Naive thymus-derived CD4-positive, alpha-beta T cell (primary cell): ENCODE data around the gene CNPPD1. TPM values are rescaled to one million over a fixed set of nuclear protein-coding genes. Genes with fewer than 3 reads are reported as not detected.

Experiments
- ATAC-seq: fragments of 150-1000 bp; cut with Tn5 transposase; 2 replicates; pipeline ENCODE4 v1.10.0; 2021; ENCODE audit warnings: mild to moderate bottlenecking, moderate library complexity
- CTCF ChIA-PET: fragments of 350-600 bp; sonication (Branson Sonifier 250); formaldehyde crosslinking; loops from one replicate; lab custom pipeline; 2021; ENCODE audit warnings: antibody characterized with exemption; lab: Charles Lee
- POLR2A ChIA-PET: fragments of 350-600 bp; sonication (Branson Sonifier 250); formaldehyde crosslinking; loops from one replicate; lab custom pipeline; 2021; ENCODE audit warnings: antibody characterized with exemption, inconsistent platforms; lab: Charles Lee
- DNase-seq, 9 donors: peaks; one replicate each; pipeline versions ENCODE4 v3.0.0 to v3.0.0-alpha.2; 2020 to 2022; ENCODE audit warnings: mixed read lengths in 1 of 9
- H3K27ac ChIP-seq: one replicate; pipeline ENCODE4 v1.7.0; 2013; ENCODE audit warnings: mild to moderate bottlenecking, low read depth, low read length, moderate library complexity
- H3K27me3 ChIP-seq, 2 donors: one replicate each; pipeline ENCODE4 v1.7.0; 2013; ENCODE audit warnings: low read length in 2 of 2, mild to moderate bottlenecking in 2 of 2, moderate library complexity in 2 of 2; ENCODE audit not compliant: control insufficient read depth in 2 of 2, insufficient read depth in 2 of 2
- H3K36me3 ChIP-seq, 3 experiments: 1 replicate in 2 of 3; 2 replicates in 1 of 3; pipeline ENCODE4 v1.7.0; 2013; ENCODE audit warnings: low read length in 3 of 3, mild to moderate bottlenecking in 3 of 3, moderate library complexity in 1 of 3; ENCODE audit not compliant: insufficient read depth in 3 of 3, control insufficient read depth in 2 of 3
- H3K4me1 ChIP-seq, 2 donors: one replicate each; pipeline ENCODE4 v1.7.0; 2013; ENCODE audit warnings: low read length in 2 of 2, mild to moderate bottlenecking in 2 of 2, moderate library complexity in 1 of 2; ENCODE audit not compliant: control insufficient read depth in 2 of 2, insufficient read depth in 2 of 2
- H3K4me3 ChIP-seq: 2 replicates; pipeline ENCODE4 v1.7.0; 2013; ENCODE audit warnings: mild to moderate bottlenecking, low read length
- H3K9me3 ChIP-seq, 3 experiments: 1 replicate in 2 of 3; 2 replicates in 1 of 3; pipeline ENCODE4 v1.7.0; 2013; ENCODE audit warnings: low read length in 3 of 3; ENCODE audit not compliant: control insufficient read depth in 2 of 3
- H3K27ac Mint-ChIP-seq, 9 donors: one replicate each; pipeline ENCODE4 v1.8.0; 2020 to 2022; ENCODE audit warnings: mixed read lengths in 9 of 9, mild to moderate bottlenecking in 8 of 9, moderate library complexity in 5 of 9, inconsistent platforms in 2 of 9
- H3K27me3 Mint-ChIP-seq, 5 donors: one replicate each; pipeline ENCODE4 v1.8.0; 2021 to 2022; ENCODE audit warnings: mixed read lengths in 5 of 5, mild to moderate bottlenecking in 1 of 5
- H3K36me3 Mint-ChIP-seq, 5 donors: one replicate each; pipeline ENCODE4 v1.8.0; 2020 to 2022; ENCODE audit warnings: mixed read lengths in 5 of 5, mild to moderate bottlenecking in 3 of 5, inconsistent platforms in 1 of 5
- H3K4me1 Mint-ChIP-seq, 7 donors: one replicate each; pipeline ENCODE4 v1.8.0; 2020 to 2022; ENCODE audit warnings: mixed read lengths in 7 of 7, mild to moderate bottlenecking in 3 of 7, inconsistent platforms in 1 of 7
- H3K4me3 Mint-ChIP-seq, 10 donors: one replicate each; pipeline ENCODE4 v1.8.0; 2020 to 2022; ENCODE audit warnings: mild to moderate bottlenecking in 10 of 10, mixed read lengths in 10 of 10, moderate library complexity in 6 of 10, inconsistent platforms in 2 of 10
- H3K9me3 Mint-ChIP-seq, 11 donors: one replicate each; pipeline ENCODE4 v1.8.0; 2020 to 2022; ENCODE audit warnings: mixed read lengths in 11 of 11, mild to moderate bottlenecking in 4 of 11, inconsistent platforms in 1 of 11, moderate library complexity in 1 of 11
- intact Hi-C, 2 donors: fragments of 100-400 bp; cut with micrococcal nuclease; formaldehyde crosslinking; loops; one replicate each; pipeline ENCODE4 v1.15.1; 2023
- polyA plus RNA-seq, 2 donors: library from polyadenylated mRNA; unstranded; fragments of 300-500 nt; fragmentation: Illumina TruSeq; gene quantifications; one replicate each; pipeline ENCODE4 v1.2.3, GENCODE V29; 2021
- total RNA-seq, 6 experiments: library from RNA in 5 of 6; stranded (reverse) in 5 of 6; gene quantifications; 1 replicate in 5 of 6; 2 replicates in 1 of 6; pipeline ENCODE4 v1.2.3 and lab custom pipeline; 2021 to 2026

CNPPD1 gene
- total and polyA plus RNA-seq, 7 experiments from 2014 or later, result 48.2 to 77.6 (median 64.5) TPM

DNA sequence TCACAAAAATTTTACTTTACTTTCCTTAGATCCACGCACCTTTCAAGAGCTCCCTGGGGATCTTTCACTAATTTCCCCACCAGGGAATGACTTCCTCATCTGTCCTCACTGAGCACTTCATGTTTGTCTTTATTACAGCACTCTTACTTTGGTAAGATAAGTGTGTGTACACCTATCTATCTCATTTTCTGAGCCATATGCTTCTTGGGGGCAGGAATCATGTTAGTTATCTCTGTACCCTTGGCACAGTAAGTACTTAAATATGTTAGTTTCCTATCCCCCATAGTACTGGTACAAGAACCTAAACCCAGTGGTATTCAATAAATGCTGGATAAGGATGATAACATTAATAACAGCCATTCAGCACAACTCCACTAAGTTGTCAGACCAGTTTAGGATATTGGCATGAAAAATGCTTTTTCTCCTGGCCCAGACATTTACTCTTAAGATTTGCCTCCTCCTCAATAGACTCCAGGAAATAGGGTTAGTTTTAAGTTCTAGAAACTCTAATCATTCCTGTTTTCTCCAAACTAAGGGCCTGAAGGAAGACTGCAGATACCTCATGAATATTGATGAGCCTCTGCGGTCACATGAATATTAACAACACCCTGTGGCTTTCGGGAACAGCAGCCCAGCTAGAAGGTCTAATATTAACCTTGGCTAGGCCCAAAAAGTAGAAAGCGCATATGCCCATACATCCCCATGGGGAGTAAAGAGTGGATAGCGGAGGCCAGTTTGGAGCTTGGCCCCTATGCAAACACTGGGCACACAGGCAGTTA lies 54.3 kb downstream of the CNPPD1 start:
- intact Hi-C loops, result no loop called here
- no peaks in the 10 kb centered on the region for H3K27me3 Mint-ChIP-seq
- H3K4me1 ChIP-seq, result peaks cover 0 to 12% of the 10 kb centered on the region in 2 donors
- CTCF ChIA-PET, result interaction anchor here (0.5 to 1.5 kb wide), 7 partner anchors 53 to 595 kb away, joined by 3 to 5 read pairs (median 3); no protein-coding TSS in a partner anchor
- no peaks in the 10 kb centered on the region for H3K9me3 ChIP-seq
- no peak overlapping the region for H3K27ac ChIP-seq
- H3K4me3 Mint-ChIP-seq, result peak overlapping the region in 1 of 10 donors; percentile 27
- no peak overlapping the region for H3K27ac Mint-ChIP-seq
- ATAC-seq (no peak), DNase-seq (no peak)
- no peaks in the 10 kb centered on the region for H3K9me3 Mint-ChIP-seq
- peaks cover 10 to 36% (median 23%) of the 10 kb centered on the region in 7 donors for H3K4me1 Mint-ChIP-seq
- no peaks in the 10 kb centered on the region for H3K27me3 ChIP-seq
- H3K4me3 ChIP-seq, result no peak overlapping the region
- no peaks in the 10 kb centered on the region for H3K36me3 ChIP-seq
- POLR2A ChIA-PET, result interaction anchor here (0.6 kb wide), 1 partner anchor 99 kb away, joined by 3 read pairs; no protein-coding TSS in a partner anchor
- H3K36me3 Mint-ChIP-seq, result peaks cover 0 to 26% (median 2%) of the 10 kb centered on the region in 5 donors

Other genes starting within 250 kb of the CNPPD1 start
- not detected for gene CDK5R2, start 217.3 kb downstream of the CNPPD1 start, total RNA-seq
- not detected for gene CDK5R2, start 217.3 kb downstream of the CNPPD1 start, polyA plus RNA-seq
- not detected for gene FEV, start 191.7 kb downstream of the CNPPD1 start, total RNA-seq
- not detected for gene FEV, start 191.7 kb downstream of the CNPPD1 start, polyA plus RNA-seq
- not detected for gene CRYBA2, start 183.5 kb downstream of the CNPPD1 start, total RNA-seq
- not detected for gene CRYBA2, start 183.5 kb downstream of the CNPPD1 start, polyA plus RNA-seq
- not detected for gene CFAP65, start 135.4 kb downstream of the CNPPD1 start, total RNA-seq
- gene CFAP65, start 135.4 kb downstream of the CNPPD1 start, polyA plus RNA-seq, result not detected
- gene IHH, start 116.0 kb downstream of the CNPPD1 start, total RNA-seq, result under 1 TPM in 2 of 5 experiments, not detected in 3; 0.17 to 0.24 TPM
- gene IHH, start 116.0 kb downstream of the CNPPD1 start, polyA plus RNA-seq, result not detected
- 10 to 100 TPM; 11.4 to 24.0 (median 17.9) TPM for gene NHEJ1, start 16.1 kb downstream of the CNPPD1 start, total RNA-seq
- 10 to 100 TPM; 24.5 to 32.7 TPM for gene NHEJ1, start 16.1 kb downstream of the CNPPD1 start, polyA plus RNA-seq
- gene SLC23A3, start 6.9 kb downstream of the CNPPD1 start, total RNA-seq, result 1 to 10 TPM in 4 of 5 experiments, under 1 TPM in 1; 0.69 to 8.6 (median 3.0) TPM
- under 1 TPM in 1 of 2 donors, not detected in 1; 0.08 TPM for gene SLC23A3, start 6.9 kb downstream of the CNPPD1 start, polyA plus RNA-seq
- 100 to 1,000 TPM in 2 of 5 experiments, 10 to 100 TPM in 3; 70.2 to 124 (median 90.9) TPM for gene RETREG2, start 1.4 kb upstream of the CNPPD1 start, total RNA-seq
- 10 to 100 TPM; 58.5 to 62.4 TPM for gene RETREG2, start 1.4 kb upstream of the CNPPD1 start, polyA plus RNA-seq
- gene ZFAND2B, start 29.9 kb upstream of the CNPPD1 start, total RNA-seq, result 10 to 100 TPM; 50.1 to 79.5 (median 71.3) TPM
- 10 to 100 TPM; 72.4 to 90.7 TPM for gene ZFAND2B, start 29.9 kb upstream of the CNPPD1 start, polyA plus RNA-seq
- 10 to 100 TPM in 2 of 5 experiments, 1 to 10 TPM in 3; 4.1 to 30.2 (median 8.3) TPM for gene ABCB6, start 42.0 kb upstream of the CNPPD1 start, total RNA-seq
- gene ABCB6, start 42.0 kb upstream of the CNPPD1 start, polyA plus RNA-seq, result 1 to 10 TPM in 1 of 2 donors, under 1 TPM in 1; 0.66 to 3.2 TPM
- 10 to 100 TPM; 52.6 to 66.0 (median 60.9) TPM for gene ATG9A, start 52.7 kb upstream of the CNPPD1 start, total RNA-seq
- 10 to 100 TPM; 14.0 to 40.0 TPM for gene ATG9A, start 52.7 kb upstream of the CNPPD1 start, polyA plus RNA-seq
- 100 to 1,000 TPM; 117 to 287 (median 169) TPM for gene ANKZF1, start 52.9 kb upstream of the CNPPD1 start, total RNA-seq
- gene ANKZF1, start 52.9 kb upstream of the CNPPD1 start, polyA plus RNA-seq, result 10 to 100 TPM; 29.7 to 61.4 TPM
- gene GLB1L, start 68.5 kb upstream of the CNPPD1 start, total RNA-seq, result 1 to 10 TPM; 1.9 to 4.5 (median 2.7) TPM
- 1 to 10 TPM; 1.6 to 2.1 TPM for gene GLB1L, start 68.5 kb upstream of the CNPPD1 start, polyA plus RNA-seq
- gene STK16, start 68.6 kb upstream of the CNPPD1 start, total RNA-seq, result 10 to 100 TPM; 17.4 to 35.0 (median 21.8) TPM
- gene STK16, start 68.6 kb upstream of the CNPPD1 start, polyA plus RNA-seq, result 10 to 100 TPM; 18.8 to 24.4 TPM
- not detected for gene TUBA4B, start 76.3 kb upstream of the CNPPD1 start, total RNA-seq
- not detected for gene TUBA4B, start 76.3 kb upstream of the CNPPD1 start, polyA plus RNA-seq
- 100 to 1,000 TPM in 3 of 5 experiments, 10 to 100 TPM in 2; 82.9 to 260 (median 183) TPM for gene TUBA4A, start 77.0 kb upstream of the CNPPD1 start, total RNA-seq
- gene TUBA4A, start 77.0 kb upstream of the CNPPD1 start, polyA plus RNA-seq, result 100 to 1,000 TPM; 145 to 336 TPM
- gene DNAJB2, start 102.4 kb upstream of the CNPPD1 start, total RNA-seq, result 100 to 1,000 TPM in 4 of 5 experiments, 10 to 100 TPM in 1; 50.8 to 134 (median 113) TPM
- gene DNAJB2, start 102.4 kb upstream of the CNPPD1 start, polyA plus RNA-seq, result 1 to 10 TPM; 6.7 to 7.7 TPM
- gene PTPRN, start 132.5 kb upstream of the CNPPD1 start, total RNA-seq, result under 1 TPM in 1 of 5 experiments, not detected in 4; 0.48 TPM
- not detected for gene PTPRN, start 132.5 kb upstream of the CNPPD1 start, polyA plus RNA-seq
- not detected for gene RESP18, start 155.8 kb upstream of the CNPPD1 start, total RNA-seq
- gene RESP18, start 155.8 kb upstream of the CNPPD1 start, polyA plus RNA-seq, result not detected
- gene DNPEP, start 211.0 kb upstream of the CNPPD1 start, total RNA-seq, result 100 to 1,000 TPM in 1 of 5 experiments, 10 to 100 TPM in 4; 72.3 to 115 (median 73.9) TPM
- 10 to 100 TPM; 57.5 to 61.2 TPM for gene DNPEP, start 211.0 kb upstream of the CNPPD1 start, polyA plus RNA-seq
- 1 to 10 TPM in 1 of 5 experiments, not detected in 4; 1.5 TPM for gene DES, start 241.5 kb upstream of the CNPPD1 start, total RNA-seq
- not detected for gene DES, start 241.5 kb upstream of the CNPPD1 start, polyA plus RNA-seq